SK-N-MC (cell line): ENCODE measurements around the gene PARP12.

Source experiments
- DNase-seq: peaks from one replicate; pipeline ENCODE4 v3.0.0-alpha.2; 2011; ENCODE audit warnings: low read depth, low spot score
- H3K27ac ChIP-seq: fragments of 200-600 bp; sonication (generic); 2 replicates; pipeline ENCODE4 v1.5.1; 2016; ENCODE audit warnings: mixed run types
- H3K36me3 ChIP-seq: fragments of 200-600 bp; sonication (generic); 2 replicates; pipeline ENCODE4 v1.6.1; 2017; ENCODE audit warnings: antibody characterized with exemption, low read length, mixed read lengths; ENCODE audit not compliant: insufficient read depth
- H3K4me3 ChIP-seq: fragments of 200-600 bp; sonication (generic); 2 replicates; pipeline ENCODE4 v1.5.1; 2016
- H3K9ac ChIP-seq: fragments of 200-600 bp; sonication (generic); 2 replicates; pipeline ENCODE4 v1.8.0; 2017; ENCODE audit warnings: mixed run types, mixed read lengths; ENCODE audit not compliant: insufficient read length
- H3K9me3 ChIP-seq: fragments of 200-600 bp; sonication (generic); 2 replicates; pipeline ENCODE4 v1.6.1; 2017; ENCODE audit warnings: low read depth, mild to moderate bottlenecking, antibody characterized with exemption, low read length, moderate library complexity, mixed read lengths
- EZH2 ChIP-seq: fragments of 200-600 bp; sonication (generic); IDR thresholded peaks from one replicate; pipeline ENCODE4 v1.6.1; 2017; ENCODE audit warnings: antibody characterized with exemption
- FOXP2 ChIP-seq: optimal IDR thresholded peaks from 2 replicates; pipeline ENCODE3; 2011; ENCODE audit warnings: mild to moderate bottlenecking, moderate library complexity; ENCODE audit not compliant: insufficient read depth; ENCODE audit errors: extremely low read length, control extremely low read depth
- POLR2AphosphoS5 ChIP-seq: IDR thresholded peaks from 2 replicates; pipeline ENCODE4 v1.6.1; 2012; ENCODE audit warnings: mild to moderate bottlenecking, low read depth, low read length, borderline replicate concordance

PARP12 gene

GRCh38 chr7:140047197-140047596 lies 15.6 kb downstream of the PARP12 start:
- Histone ChIP-seq H3K9ac (no peak overlapping the region), H3K9me3 (no peaks in the 10 kb centered on the region), H3K27ac (no peak overlapping the region), H3K36me3 (no peaks in the 10 kb centered on the region), H3K4me3 (no peak overlapping the region)
- no peak for TF ChIP-seq EZH2
- no peak for TF ChIP-seq FOXP2
- no peak for TF ChIP-seq POLR2AphosphoS5
- DNase-seq, result no peak

DNA sequence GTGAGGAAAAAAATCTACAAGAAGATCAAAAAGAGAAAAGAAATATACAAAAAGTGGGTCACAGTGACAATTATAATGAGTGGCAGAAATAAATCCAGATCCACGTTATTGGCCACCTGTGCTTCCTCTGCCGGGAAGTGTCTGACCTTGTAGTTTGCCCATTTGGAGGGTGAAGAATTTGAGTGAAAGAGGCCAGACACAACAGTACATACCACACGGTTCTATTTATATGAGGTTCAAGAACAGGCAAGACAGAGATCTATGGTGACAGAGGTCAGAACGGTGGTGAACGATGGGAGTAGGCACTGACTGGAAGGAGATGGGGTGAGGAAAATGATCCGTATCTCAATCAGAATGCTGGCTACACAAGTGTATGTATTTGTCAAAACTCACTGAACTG lies 17.1 kb downstream of the PARP12 start:
- no peak for DNase-seq
- H3K36me3 ChIP-seq, result no peaks in the 10 kb centered on the region
- no peak for TF ChIP-seq EZH2
- TF ChIP-seq FOXP2, result no peak
- TF ChIP-seq POLR2AphosphoS5, result no peak
- H3K9me3 ChIP-seq, result no peaks in the 10 kb centered on the region
- H3K27ac ChIP-seq, result no peak overlapping the region
- H3K9ac ChIP-seq, result no peak overlapping the region
- no peak overlapping the region for H3K4me3 ChIP-seq

DNA sequence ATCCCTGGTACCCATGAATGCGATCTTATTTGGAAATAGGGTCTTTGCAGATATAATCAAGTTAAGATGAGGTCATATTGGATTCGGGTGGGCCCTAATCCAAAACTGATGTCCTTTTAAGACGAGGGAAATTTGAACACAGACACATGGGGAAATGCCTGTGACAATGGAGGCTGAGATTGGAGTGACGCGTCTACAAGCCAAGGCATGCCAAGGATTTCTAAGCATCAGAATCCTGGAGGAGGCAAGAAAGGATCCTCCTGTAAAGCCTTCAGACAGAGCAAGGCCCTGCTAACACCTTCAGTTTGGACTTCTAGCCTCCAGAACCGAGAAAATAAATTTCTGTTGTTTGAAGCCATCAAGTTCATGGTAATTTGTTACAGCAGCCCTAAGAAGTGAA lies 18.5 kb downstream of the PARP12 start:
- Histone ChIP-seq H3K4me3 (no peak overlapping the region), H3K9me3 (no peaks in the 10 kb centered on the region), H3K36me3 (no peaks in the 10 kb centered on the region), H3K9ac (no peak overlapping the region), H3K27ac (no peak overlapping the region)
- TF ChIP-seq FOXP2 (no peak), POLR2AphosphoS5 (no peak), EZH2 (no peak)
- DNase-seq, result no peak

DNA sequence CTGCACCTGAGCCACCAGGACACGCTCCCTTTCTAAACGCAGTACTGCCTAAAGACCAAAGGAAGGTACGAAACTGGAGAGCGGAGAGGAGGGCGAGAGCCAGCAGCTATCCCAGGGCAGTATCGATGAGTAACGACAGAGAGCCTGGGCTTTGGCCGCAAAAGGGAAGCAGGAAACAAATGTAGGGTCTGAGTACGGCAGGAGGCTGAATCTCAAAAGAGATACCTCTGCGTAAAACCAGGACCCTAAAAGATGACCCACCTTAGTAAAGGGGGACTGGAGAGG lies 20.4 kb downstream of the PARP12 start:
- no peak overlapping the region for H3K27ac ChIP-seq
- no peaks in the 10 kb centered on the region for H3K36me3 ChIP-seq
- no peak overlapping the region for H3K9ac ChIP-seq
- H3K9me3 ChIP-seq, result no peaks in the 10 kb centered on the region
- TF ChIP-seq FOXP2, result no peak
- TF ChIP-seq POLR2AphosphoS5, result no peak
- no peak for TF ChIP-seq EZH2
- no peak overlapping the region for H3K4me3 ChIP-seq
- DNase-seq, result no peak

DNA sequence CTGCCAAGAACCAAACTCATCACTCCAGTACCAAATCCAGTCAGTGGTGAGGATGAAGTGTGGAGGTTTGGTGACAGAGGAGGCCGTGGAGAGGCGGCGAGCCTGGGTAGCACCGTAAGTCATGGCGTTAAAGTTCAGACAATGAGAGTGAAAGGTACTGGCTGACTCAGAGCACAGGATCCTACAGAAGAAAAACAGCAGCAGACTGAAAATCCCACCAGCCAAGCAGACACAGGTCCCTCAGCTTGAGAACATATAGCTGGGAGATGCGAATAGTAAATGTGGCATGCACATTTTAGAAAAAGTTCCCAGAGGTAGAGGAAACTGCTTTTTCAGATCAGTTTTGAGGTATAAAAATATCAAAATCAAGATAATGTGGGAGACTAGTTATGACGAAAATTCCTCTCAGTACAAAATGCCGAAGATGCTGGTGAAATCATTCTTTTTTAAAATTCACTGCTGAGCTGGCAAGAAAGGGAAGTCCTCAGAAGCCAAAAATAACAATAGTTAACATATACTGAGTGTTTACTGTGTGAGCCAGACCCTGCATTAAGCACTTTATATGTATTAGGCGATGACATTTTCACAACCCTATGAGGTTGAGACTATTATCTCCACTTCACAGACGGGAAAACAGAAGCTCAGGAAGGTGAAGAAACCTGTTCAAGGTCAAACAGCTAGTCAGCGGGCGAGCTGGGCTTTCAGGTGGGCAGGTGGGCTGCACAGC lies 20.9 kb downstream of the PARP12 start:
- DNase-seq, result no peak

DNA sequence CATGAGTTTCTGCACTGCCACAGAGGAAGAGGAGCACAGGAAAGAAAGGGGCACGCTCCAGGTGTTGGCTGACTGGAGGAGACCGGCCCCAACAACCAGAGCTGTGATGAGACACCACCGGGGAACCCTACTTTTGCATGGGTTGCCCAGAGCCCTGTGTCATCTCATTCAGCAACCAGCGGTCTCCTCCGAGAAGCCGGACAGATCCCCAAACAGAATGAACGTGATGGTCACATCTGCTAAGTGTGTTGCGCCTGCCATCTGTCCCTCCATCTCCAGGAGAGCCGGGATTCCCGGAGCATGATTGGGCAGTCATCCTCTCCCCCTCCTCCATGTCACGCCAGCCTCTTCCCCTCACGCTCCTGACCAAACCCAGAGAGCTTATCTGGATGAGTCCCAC lies 22.9 kb downstream of the PARP12 start:
- Histone ChIP-seq H3K9me3 (no peaks in the 10 kb centered on the region), H3K9ac (no peak overlapping the region), H3K4me3 (no peak overlapping the region), H3K27ac (no peak overlapping the region), H3K36me3 (no peaks in the 10 kb centered on the region)
- DNase-seq, result no peak
- TF ChIP-seq POLR2AphosphoS5 (no peak), EZH2 (no peak), FOXP2 (no peak)

More for the DNA sequence above, 20.9 kb downstream of the PARP12 start:
- Histone ChIP-seq H3K9ac (no peak overlapping the region), H3K36me3 (no peaks in the 10 kb centered on the region), H3K4me3 (no peak overlapping the region), H3K9me3 (no peaks in the 10 kb centered on the region), H3K27ac (no peak overlapping the region)
- no peak for TF ChIP-seq EZH2
- no peak for TF ChIP-seq FOXP2
- TF ChIP-seq POLR2AphosphoS5, result no peak

DNA sequence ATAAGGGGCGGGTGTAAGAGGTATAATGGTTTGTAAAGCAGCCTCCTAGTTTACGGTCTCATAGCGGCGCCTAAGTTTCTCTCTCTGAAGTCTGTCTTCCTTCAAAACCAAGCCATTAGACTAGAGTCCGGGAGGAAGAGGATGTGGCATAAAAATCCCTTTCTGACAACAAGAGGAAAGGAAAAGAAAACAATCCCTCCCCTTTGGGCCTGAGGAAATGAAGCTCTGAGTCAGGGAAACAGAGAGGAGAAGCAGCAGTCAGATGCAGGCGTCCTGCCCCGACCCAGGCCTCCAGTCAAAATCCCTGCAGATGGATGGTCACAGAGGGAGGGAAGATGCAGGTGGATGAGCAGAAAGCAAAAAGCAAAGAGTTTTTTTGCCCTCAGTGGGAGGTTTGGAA lies 23.7 kb downstream of the PARP12 start:
- Histone ChIP-seq H3K9ac (no peak overlapping the region), H3K27ac (no peak overlapping the region), H3K36me3 (no peaks in the 10 kb centered on the region), H3K4me3 (no peak overlapping the region), H3K9me3 (no peaks in the 10 kb centered on the region)
- TF ChIP-seq FOXP2, result no peak
- TF ChIP-seq POLR2AphosphoS5, result no peak
- no peak for TF ChIP-seq EZH2
- no peak for DNase-seq

GRCh38 chr7:140036224-140036962 lies 26.4 kb downstream of the PARP12 start:
- no peaks in the 10 kb centered on the region for H3K9me3 ChIP-seq
- no peak overlapping the region for H3K4me3 ChIP-seq
- no peaks in the 10 kb centered on the region for H3K36me3 ChIP-seq
- H3K27ac ChIP-seq, result no peak overlapping the region
- TF ChIP-seq EZH2 (no peak), POLR2AphosphoS5 (no peak), FOXP2 (no peak)
- no peak overlapping the region for H3K9ac ChIP-seq
- DNase-seq, result no peak

DNA sequence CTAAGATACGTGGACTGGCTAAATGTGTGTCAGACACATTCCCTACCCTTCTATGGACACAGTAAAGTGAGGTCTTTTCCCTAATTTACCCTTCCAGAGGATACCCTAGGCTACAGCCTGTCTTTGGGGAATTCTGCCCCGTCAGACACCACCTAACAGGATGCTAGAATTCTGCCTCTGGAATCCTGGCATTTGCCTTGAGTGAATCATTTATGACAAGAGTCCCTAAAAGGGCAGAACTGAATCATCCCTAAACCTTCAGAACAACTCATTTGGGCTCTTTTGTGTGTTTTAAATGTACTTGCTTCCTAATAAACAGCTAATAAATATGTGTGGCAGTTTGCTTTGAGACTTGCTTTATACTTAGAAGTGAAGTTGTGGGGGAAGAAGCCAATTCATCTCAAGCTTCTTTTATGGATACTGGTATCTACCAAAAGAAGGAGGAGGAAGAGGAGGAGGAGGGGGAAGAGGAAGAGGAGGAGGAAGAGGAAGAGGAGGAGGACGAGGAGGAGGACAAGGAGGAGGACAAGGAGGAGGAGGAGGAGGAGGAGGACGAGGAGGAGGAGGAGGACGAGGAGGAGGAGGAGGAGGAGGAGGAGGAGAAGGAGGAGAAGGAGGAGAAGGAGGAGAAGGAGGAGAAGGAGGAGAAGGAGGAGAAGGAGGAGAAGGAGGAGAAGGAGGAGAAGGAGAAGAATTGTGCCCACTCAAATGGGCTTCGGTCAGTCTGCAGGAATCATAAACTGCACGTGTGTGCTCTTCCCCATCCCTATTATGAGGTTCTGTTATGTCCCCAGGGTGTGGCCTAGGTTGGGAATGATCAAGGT lies 27.1 kb downstream of the PARP12 start:
- TF ChIP-seq POLR2AphosphoS5, result no peak
- Histone ChIP-seq H3K27ac (no peak overlapping the region), H3K9ac (no peak overlapping the region), H3K4me3 (no peak overlapping the region), H3K9me3 (no peaks in the 10 kb centered on the region), H3K36me3 (no peaks in the 10 kb centered on the region)
- DNase-seq, result no peak
